ENCODE data around the gene PABPN1L.

DNA sequence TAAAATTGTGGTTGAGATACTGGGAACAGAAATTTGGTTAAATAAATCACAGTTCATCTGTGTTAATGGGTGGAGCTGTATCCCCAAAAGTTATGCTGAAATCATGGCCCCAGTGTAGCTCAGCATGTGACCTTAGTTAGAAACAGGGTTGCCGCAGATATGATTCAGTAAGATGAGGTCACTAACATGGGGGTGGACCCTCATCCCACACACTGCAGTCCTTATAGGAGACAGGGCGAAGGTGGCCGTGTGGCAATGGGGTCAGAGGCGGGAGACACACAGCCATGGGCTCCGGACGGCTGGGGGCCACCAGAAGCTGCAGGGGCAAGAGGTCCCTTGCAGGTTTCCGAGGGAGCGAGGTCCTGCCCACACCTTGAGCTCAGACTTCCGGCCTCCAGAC, 20.4 kb downstream of the PABPN1L start:
- TF ChIP-seq, protein P1, sequence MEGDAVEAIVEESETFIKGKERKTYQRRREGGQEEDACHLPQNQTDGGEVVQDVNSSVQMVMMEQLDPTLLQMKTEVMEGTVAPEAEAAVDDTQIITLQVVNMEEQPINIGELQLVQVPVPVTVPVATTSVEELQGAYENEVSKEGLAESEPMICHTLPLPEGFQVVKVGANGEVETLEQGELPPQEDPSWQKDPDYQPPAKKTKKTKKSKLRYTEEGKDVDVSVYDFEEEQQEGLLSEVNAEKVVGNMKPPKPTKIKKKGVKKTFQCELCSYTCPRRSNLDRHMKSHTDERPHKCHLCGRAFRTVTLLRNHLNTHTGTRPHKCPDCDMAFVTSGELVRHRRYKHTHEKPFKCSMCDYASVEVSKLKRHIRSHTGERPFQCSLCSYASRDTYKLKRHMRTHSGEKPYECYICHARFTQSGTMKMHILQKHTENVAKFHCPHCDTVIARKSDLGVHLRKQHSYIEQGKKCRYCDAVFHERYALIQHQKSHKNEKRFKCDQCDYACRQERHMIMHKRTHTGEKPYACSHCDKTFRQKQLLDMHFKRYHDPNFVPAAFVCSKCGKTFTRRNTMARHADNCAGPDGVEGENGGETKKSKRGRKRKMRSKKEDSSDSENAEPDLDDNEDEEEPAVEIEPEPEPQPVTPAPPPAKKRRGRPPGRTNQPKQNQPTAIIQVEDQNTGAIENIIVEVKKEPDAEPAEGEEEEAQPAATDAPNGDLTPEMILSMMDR (IDR thresholded peaks at IDR 0.05) = no peak
- no peak for TF ChIP-seq POLR2A (IDR thresholded peaks at IDR 0.05)
